Measurements from ENCODE around the gene NKX6-2. TPM values are rescaled to one million over a fixed set of nuclear protein-coding genes. Genes with fewer than 3 reads are reported as not detected.

Gene NKX6-2
- total RNA-seq, 1 donor from 2014 or later, result not detected

GRCh38 chr10:132820056-132820455 is 34.1 kb upstream of the NKX6-2 start:
- DNase-seq (ENCODE audit: low read depth) (no peak), FAIRE-seq (no peak)
- Histone ChIP-seq H3K27me3 (ENCODE audit: control insufficient read depth, insufficient read depth, low read length) (no peaks in the 10 kb centered on the region), H3K36me3 (ENCODE audit: control insufficient read depth, insufficient read depth, low read length) (no peaks in the 10 kb centered on the region), H3K4me3 (ENCODE audit: low read depth, low read length) (no peak overlapping the region)
- TF ChIP-seq, protein P1, sequence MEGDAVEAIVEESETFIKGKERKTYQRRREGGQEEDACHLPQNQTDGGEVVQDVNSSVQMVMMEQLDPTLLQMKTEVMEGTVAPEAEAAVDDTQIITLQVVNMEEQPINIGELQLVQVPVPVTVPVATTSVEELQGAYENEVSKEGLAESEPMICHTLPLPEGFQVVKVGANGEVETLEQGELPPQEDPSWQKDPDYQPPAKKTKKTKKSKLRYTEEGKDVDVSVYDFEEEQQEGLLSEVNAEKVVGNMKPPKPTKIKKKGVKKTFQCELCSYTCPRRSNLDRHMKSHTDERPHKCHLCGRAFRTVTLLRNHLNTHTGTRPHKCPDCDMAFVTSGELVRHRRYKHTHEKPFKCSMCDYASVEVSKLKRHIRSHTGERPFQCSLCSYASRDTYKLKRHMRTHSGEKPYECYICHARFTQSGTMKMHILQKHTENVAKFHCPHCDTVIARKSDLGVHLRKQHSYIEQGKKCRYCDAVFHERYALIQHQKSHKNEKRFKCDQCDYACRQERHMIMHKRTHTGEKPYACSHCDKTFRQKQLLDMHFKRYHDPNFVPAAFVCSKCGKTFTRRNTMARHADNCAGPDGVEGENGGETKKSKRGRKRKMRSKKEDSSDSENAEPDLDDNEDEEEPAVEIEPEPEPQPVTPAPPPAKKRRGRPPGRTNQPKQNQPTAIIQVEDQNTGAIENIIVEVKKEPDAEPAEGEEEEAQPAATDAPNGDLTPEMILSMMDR (IDR thresholded peaks at IDR 0.05; ENCODE audit: insufficient read depth, low read length, severe bottlenecking), result no peak

GRCh38 chr10:132817701-132818211 is 31.8 kb upstream of the NKX6-2 start:
- no peaks in the 10 kb centered on the region for H3K27me3 ChIP-seq (ENCODE audit: control insufficient read depth, insufficient read depth, low read length)
- no peaks in the 10 kb centered on the region for H3K36me3 ChIP-seq (ENCODE audit: control insufficient read depth, insufficient read depth, low read length)
- FAIRE-seq (no peak), DNase-seq (ENCODE audit: low read depth) (no peak)
- H3K4me3 ChIP-seq (ENCODE audit: low read depth, low read length), result no peak overlapping the region
- TF ChIP-seq, protein P1 (IDR thresholded peaks at IDR 0.05; ENCODE audit: insufficient read depth, low read length, severe bottlenecking), result no peak

DNA sequence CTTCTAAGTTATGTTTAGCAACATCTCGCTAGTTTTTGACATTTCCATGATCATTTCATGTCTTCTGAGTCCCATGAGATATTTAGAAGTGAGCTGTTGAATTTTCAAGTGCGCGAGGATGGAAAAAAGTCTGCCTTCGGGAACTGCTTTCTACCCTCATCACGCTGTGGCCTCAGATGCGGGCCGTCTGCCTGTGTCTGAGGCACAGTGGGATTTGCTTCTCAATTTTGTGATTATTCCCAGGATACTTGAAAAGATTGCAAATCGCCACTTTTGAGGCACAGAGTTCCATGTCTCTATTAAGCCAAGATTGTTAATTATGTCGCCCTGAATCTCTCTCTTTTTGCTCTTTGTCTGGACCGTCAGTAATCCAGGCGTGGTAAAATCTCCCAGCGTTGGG is 30.8 kb upstream of the NKX6-2 start:
- FAIRE-seq, result no peak
- no peak for DNase-seq (ENCODE audit: low read depth)
- no peak overlapping the region for H3K4me3 ChIP-seq (ENCODE audit: low read depth, low read length)
- H3K36me3 ChIP-seq (ENCODE audit: control insufficient read depth, insufficient read depth, low read length), result no peaks in the 10 kb centered on the region
- no peaks in the 10 kb centered on the region for H3K27me3 ChIP-seq (ENCODE audit: control insufficient read depth, insufficient read depth, low read length)
- TF ChIP-seq, protein P1 (IDR thresholded peaks at IDR 0.05; ENCODE audit: insufficient read depth, low read length, severe bottlenecking), result no peak

DNA sequence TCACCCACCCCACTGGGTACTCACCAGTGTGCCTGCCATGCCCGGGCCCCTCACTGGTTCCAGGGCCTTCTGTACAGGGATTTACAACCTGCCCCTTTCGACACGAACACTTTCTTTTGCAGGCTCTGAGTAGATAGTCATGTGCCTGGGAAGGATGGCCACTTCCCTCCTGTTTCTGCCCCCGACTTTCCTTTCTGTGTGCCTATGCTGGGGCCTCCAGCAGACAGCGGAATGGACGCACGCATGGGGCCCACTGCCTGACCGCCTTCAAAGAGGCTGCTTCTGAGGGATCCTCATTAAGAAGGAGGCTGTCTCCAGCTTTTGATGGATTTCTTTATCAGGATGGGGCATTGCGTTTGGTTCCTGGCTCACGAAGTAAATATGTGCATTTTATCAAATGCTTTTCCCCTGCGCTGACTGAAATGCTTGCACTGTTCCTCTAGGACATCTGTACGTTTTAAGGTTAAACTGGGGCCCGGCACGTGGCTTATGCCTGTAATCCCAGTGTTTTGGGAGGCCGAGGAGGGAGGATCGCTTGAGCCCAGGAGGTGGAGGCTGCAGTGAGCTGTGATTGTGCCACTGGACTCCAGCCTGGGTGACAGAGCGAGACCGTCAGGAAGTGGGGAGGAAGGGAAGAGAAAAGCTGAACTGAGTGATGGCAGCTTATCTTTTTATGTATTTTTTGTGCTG is 29.4 kb upstream of the NKX6-2 start:
- Histone ChIP-seq H3K36me3 (ENCODE audit: control insufficient read depth, insufficient read depth, low read length) (no peaks in the 10 kb centered on the region), H3K27me3 (ENCODE audit: control insufficient read depth, insufficient read depth, low read length) (no peaks in the 10 kb centered on the region), H3K4me3 (ENCODE audit: low read depth, low read length) (no peak overlapping the region)
- FAIRE-seq (no peak), DNase-seq (ENCODE audit: low read depth) (no peak)
- TF ChIP-seq, protein P1 (IDR thresholded peaks at IDR 0.05; ENCODE audit: insufficient read depth, low read length, severe bottlenecking), result no peak

- Histone ChIP-seq H3K36me3 (ENCODE audit: control insufficient read depth, insufficient read depth, low read length) (no peaks in the 10 kb centered on the region), H3K27me3 (ENCODE audit: control insufficient read depth, insufficient read depth, low read length) (no peaks in the 10 kb centered on the region), H3K4me3 (ENCODE audit: low read depth, low read length) (no peak overlapping the region)
- FAIRE-seq, result no peak
- TF ChIP-seq, protein P1 (IDR thresholded peaks at IDR 0.05; ENCODE audit: insufficient read depth, low read length, severe bottlenecking), result no peak
- no peak for DNase-seq (ENCODE audit: low read depth)
Observed at GRCh38 chr10:132814469-132814856, 28.5 kb upstream of the NKX6-2 start.
